HEK293 (cell line): ENCODE data around the gene ZIC5.
A peak's percentile ranks its signal among the peaks of the same experiment; 100 is the strongest.

ENCODE experiments used
- BCL6B ChIP-seq: fragments of 450-650 bp; formaldehyde crosslinking; IDR thresholded peaks from 2 replicates; pipeline ENCODE4 v1.5.1; 2017; ENCODE audit warnings: missing biosample characterization, missing genetic modification characterization
- MEIS1 ChIP-seq: sonication (generic); formaldehyde crosslinking; IDR thresholded peaks from 2 replicates; pipeline ENCODE4 v1.8.1; 2022; ENCODE audit warnings: missing genetic modification reagents, mild to moderate bottlenecking, borderline replicate concordance
- RBAK ChIP-seq: fragments of 450-650 bp; formaldehyde crosslinking; IDR thresholded peaks from 2 replicates; pipeline ENCODE4 v1.5.1; 2016; ENCODE audit warnings: missing biosample characterization, missing genetic modification characterization
- TCF7L2 ChIP-seq: IDR thresholded peaks from 2 replicates; pipeline ENCODE4 v1.6.1; 2011; ENCODE audit warnings: low read depth, mild to moderate bottlenecking, inconsistent platforms, low read length, moderate library complexity, borderline replicate concordance
- ZBTB48 ChIP-seq: fragments of 450-650 bp; formaldehyde crosslinking; IDR thresholded peaks from 2 replicates; pipeline ENCODE4 v1.5.1; 2016; ENCODE audit warnings: missing biosample characterization, missing genetic modification characterization
- ZEB2 ChIP-seq: fragments of 450-650 bp; formaldehyde crosslinking; IDR thresholded peaks from 2 replicates; pipeline ENCODE4 v1.5.1; 2016; ENCODE audit warnings: missing biosample characterization, missing genetic modification characterization
- ZFP69B ChIP-seq: fragments of 450-650 bp; formaldehyde crosslinking; IDR thresholded peaks from 2 replicates; pipeline ENCODE4 v1.5.1; 2016; ENCODE audit warnings: missing biosample characterization, missing genetic modification characterization
- ZNF140 ChIP-seq: fragments of 450-650 bp; formaldehyde crosslinking; IDR thresholded peaks from 2 replicates; pipeline ENCODE4 v1.5.1; 2016; ENCODE audit warnings: missing biosample characterization, missing genetic modification characterization
- ZNF23 ChIP-seq: fragments of 450-650 bp; formaldehyde crosslinking; IDR thresholded peaks from 2 replicates; pipeline ENCODE4 v1.5.1; 2016; ENCODE audit warnings: missing biosample characterization, missing genetic modification characterization, borderline replicate concordance
- ZNF266 ChIP-seq: fragments of 450-650 bp; formaldehyde crosslinking; IDR thresholded peaks from 2 replicates; pipeline ENCODE4 v1.5.1; 2016; ENCODE audit warnings: missing biosample characterization, missing genetic modification characterization, low read depth
- ZNF280D ChIP-seq: fragments of 450-650 bp; formaldehyde crosslinking; IDR thresholded peaks from 2 replicates; pipeline ENCODE4 v1.5.1; 2016; ENCODE audit warnings: missing biosample characterization, missing genetic modification characterization
- ZNF335 ChIP-seq: fragments of 450-650 bp; formaldehyde crosslinking; conservative IDR thresholded peaks from 2 replicates; pipeline ENCODE4 v1.5.1; 2016; ENCODE audit warnings: missing biosample characterization, missing genetic modification characterization
- ZNF398 ChIP-seq: fragments of 450-650 bp; formaldehyde crosslinking; IDR thresholded peaks from 2 replicates; pipeline ENCODE4 v1.5.1; 2017; ENCODE audit warnings: missing biosample characterization, missing genetic modification characterization
- ZNF423 ChIP-seq: fragments of 450-650 bp; formaldehyde crosslinking; IDR thresholded peaks from 2 replicates; pipeline ENCODE4 v1.5.1; 2016; ENCODE audit warnings: missing biosample characterization, missing genetic modification characterization
- ZNF513 ChIP-seq: fragments of 450-650 bp; IDR thresholded peaks from 2 replicates; pipeline ENCODE4 v1.5.1; 2018; ENCODE audit warnings: missing biosample characterization, missing genetic modification characterization
- ZNF518A ChIP-seq: fragments of 450-650 bp; formaldehyde crosslinking; conservative IDR thresholded peaks from 2 replicates; pipeline ENCODE4 v1.5.1; 2016; ENCODE audit warnings: low read depth, missing biosample characterization, missing genetic modification characterization
- ZNF560 ChIP-seq: fragments of 450-650 bp; formaldehyde crosslinking; IDR thresholded peaks from 2 replicates; pipeline ENCODE4 v1.5.1; 2017; ENCODE audit warnings: missing biosample characterization, missing genetic modification characterization, borderline replicate concordance
- ZNF580 ChIP-seq: fragments of 450-650 bp; formaldehyde crosslinking; IDR thresholded peaks from 2 replicates; pipeline ENCODE4 v1.5.1; 2016; ENCODE audit warnings: missing biosample characterization, missing genetic modification characterization
- ZNF623 ChIP-seq: fragments of 450-650 bp; formaldehyde crosslinking; IDR thresholded peaks from 2 replicates; pipeline ENCODE4 v1.5.1; 2016; ENCODE audit warnings: missing biosample characterization, missing genetic modification characterization
- ZNF704 ChIP-seq: fragments of 450-650 bp; formaldehyde crosslinking; IDR thresholded peaks from 2 replicates; pipeline ENCODE4 v1.5.1; 2016; ENCODE audit warnings: missing biosample characterization, missing genetic modification characterization
- ZNF776 ChIP-seq: fragments of 450-650 bp; formaldehyde crosslinking; IDR thresholded peaks from 2 replicates; pipeline ENCODE4 v1.5.0; 2017; ENCODE audit warnings: missing biosample characterization, missing genetic modification characterization, borderline replicate concordance
- ZNF777 ChIP-seq: fragments of 450-650 bp; formaldehyde crosslinking; IDR thresholded peaks from 2 replicates; pipeline ENCODE4 v1.5.1; 2017; ENCODE audit warnings: missing biosample characterization, missing genetic modification characterization, borderline replicate concordance
- ZSCAN18 ChIP-seq: fragments of 450-650 bp; formaldehyde crosslinking; IDR thresholded peaks from 2 replicates; pipeline ENCODE4 v1.5.1; 2016; ENCODE audit warnings: missing biosample characterization, missing genetic modification characterization
- ZSCAN30 ChIP-seq: fragments of 450-650 bp; IDR thresholded peaks from 2 replicates; pipeline ENCODE4 v1.5.1; 2018; ENCODE audit warnings: missing biosample characterization, mild to moderate bottlenecking, missing genetic modification characterization, moderate library complexity
- ZXDB ChIP-seq: fragments of 450-650 bp; formaldehyde crosslinking; IDR thresholded peaks from 2 replicates; pipeline ENCODE4 v1.5.1; 2016; ENCODE audit warnings: missing biosample characterization, missing genetic modification characterization

Gene ZIC5

GRCh38 chr13:99973808-99974185, 2.2 kb upstream of the ZIC5 start (continued):
- peak; percentile 70 for TF ChIP-seq ZNF580 (tag by site-specific recombination)
- no peak for TF ChIP-seq ZNF513 (tag by site-specific recombination)
- TF ChIP-seq RBAK (tag by site-specific recombination) = no peak
- TF ChIP-seq ZNF560 (tag by site-specific recombination) = no peak
- TF ChIP-seq BCL6B (tag by site-specific recombination) = peak; percentile 36; the same call in 1 of the 2 replicates
- no peak for TF ChIP-seq ZFP69B (tag by site-specific recombination)
- TF ChIP-seq ZNF266 (tag by site-specific recombination) = no peak
- no peak for TF ChIP-seq ZNF623 (tag by site-specific recombination)
- no peak for TF ChIP-seq ZXDB (tag by site-specific recombination)
- no peak for TF ChIP-seq MEIS1 (CRISPR knock-in tag)
- TF ChIP-seq ZNF704 (tag by site-specific recombination) = no peak
- TF ChIP-seq ZNF398 (tag by site-specific recombination) = no peak
- TF ChIP-seq ZNF518A (tag by site-specific recombination) = no peak
- no peak for TF ChIP-seq ZBTB48 (tag by site-specific recombination)
- no peak for TF ChIP-seq ZNF776 (tag by site-specific recombination)
- peak; percentile 75 for TF ChIP-seq ZSCAN30 (tag by site-specific recombination)
- no peak for TF ChIP-seq ZNF280D (tag by site-specific recombination)
- no peak for TF ChIP-seq ZSCAN18
- no peak; the same call in 1 of the 2 replicates for TF ChIP-seq ZNF423 (tag by site-specific recombination)
- peak; percentile 22; the same call in 1 of the 2 replicates for TF ChIP-seq ZEB2 (tag by site-specific recombination)
- no peak for TF ChIP-seq TCF7L2
- TF ChIP-seq ZNF777 (tag by site-specific recombination) = no peak
- no peak for TF ChIP-seq ZNF23 (tag by site-specific recombination)
- no peak for TF ChIP-seq ZNF140
- TF ChIP-seq ZNF335 (tag by site-specific recombination) = no peak
